ENCODE measurements around the gene SERPINA12.

DNA sequence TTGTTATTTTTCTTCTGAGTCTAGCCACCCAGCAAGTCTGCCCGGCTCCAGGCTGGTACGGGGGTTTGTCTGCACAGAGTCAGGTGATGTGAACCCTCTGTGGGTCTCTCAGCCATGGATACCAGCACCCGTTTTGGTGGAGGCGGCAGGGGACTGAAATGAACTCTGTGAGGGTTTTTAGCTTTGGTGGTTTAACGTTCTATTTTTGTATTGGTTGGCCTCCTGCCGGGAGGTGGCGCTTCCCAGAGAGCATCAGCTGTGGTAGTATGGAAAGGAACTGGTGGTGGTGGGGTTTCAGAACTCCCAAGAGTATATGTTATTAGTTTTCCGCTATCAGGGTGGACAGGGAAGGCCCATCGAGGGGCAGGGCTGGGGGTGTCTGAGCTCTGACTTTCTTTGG is 46.7 kb upstream of the SERPINA12 start:
- TF ChIP-seq, protein P1, sequence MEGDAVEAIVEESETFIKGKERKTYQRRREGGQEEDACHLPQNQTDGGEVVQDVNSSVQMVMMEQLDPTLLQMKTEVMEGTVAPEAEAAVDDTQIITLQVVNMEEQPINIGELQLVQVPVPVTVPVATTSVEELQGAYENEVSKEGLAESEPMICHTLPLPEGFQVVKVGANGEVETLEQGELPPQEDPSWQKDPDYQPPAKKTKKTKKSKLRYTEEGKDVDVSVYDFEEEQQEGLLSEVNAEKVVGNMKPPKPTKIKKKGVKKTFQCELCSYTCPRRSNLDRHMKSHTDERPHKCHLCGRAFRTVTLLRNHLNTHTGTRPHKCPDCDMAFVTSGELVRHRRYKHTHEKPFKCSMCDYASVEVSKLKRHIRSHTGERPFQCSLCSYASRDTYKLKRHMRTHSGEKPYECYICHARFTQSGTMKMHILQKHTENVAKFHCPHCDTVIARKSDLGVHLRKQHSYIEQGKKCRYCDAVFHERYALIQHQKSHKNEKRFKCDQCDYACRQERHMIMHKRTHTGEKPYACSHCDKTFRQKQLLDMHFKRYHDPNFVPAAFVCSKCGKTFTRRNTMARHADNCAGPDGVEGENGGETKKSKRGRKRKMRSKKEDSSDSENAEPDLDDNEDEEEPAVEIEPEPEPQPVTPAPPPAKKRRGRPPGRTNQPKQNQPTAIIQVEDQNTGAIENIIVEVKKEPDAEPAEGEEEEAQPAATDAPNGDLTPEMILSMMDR (IDR thresholded peaks at IDR 0.05; ENCODE audit: low read length) = no peak
- TF ChIP-seq EZH2 (IDR thresholded peaks at IDR 0.05; ENCODE audit: borderline replicate concordance, low read length) = no peak
